ENCODE measurements around the gene SYTL5. TPM values are rescaled to one million over a fixed set of nuclear protein-coding genes. Genes with fewer than 3 reads are reported as not detected.
A peak's percentile ranks its signal among the peaks of the same experiment; 100 is the strongest.
"Not testable (repeated sequence)": the region's sequence is repeated elsewhere in the genome, so short reads cannot be mapped to it uniquely, and the experiment has no call there.

Gene SYTL5
- total RNA-seq, 1 experiment from 2014 or later, result not detected

GRCh38 chrX:37986893-37987292 is 19.5 kb upstream of the SYTL5 start:
- ChIA-PET POLR2A (interaction anchor here (0.6 kb wide), 1 partner anchor 10 kb away, joined by 3 read pairs; no protein-coding TSS in a partner anchor), CTCF (interaction anchor here (1.0 kb wide), 1 partner anchor 177 kb away, joined by 3 read pairs; no protein-coding TSS in a partner anchor)
- TF ChIP-seq, protein P1, sequence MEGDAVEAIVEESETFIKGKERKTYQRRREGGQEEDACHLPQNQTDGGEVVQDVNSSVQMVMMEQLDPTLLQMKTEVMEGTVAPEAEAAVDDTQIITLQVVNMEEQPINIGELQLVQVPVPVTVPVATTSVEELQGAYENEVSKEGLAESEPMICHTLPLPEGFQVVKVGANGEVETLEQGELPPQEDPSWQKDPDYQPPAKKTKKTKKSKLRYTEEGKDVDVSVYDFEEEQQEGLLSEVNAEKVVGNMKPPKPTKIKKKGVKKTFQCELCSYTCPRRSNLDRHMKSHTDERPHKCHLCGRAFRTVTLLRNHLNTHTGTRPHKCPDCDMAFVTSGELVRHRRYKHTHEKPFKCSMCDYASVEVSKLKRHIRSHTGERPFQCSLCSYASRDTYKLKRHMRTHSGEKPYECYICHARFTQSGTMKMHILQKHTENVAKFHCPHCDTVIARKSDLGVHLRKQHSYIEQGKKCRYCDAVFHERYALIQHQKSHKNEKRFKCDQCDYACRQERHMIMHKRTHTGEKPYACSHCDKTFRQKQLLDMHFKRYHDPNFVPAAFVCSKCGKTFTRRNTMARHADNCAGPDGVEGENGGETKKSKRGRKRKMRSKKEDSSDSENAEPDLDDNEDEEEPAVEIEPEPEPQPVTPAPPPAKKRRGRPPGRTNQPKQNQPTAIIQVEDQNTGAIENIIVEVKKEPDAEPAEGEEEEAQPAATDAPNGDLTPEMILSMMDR (IDR thresholded peaks at IDR 0.05; ENCODE audit: unreplicated experiment), result no peak
- Mint-ChIP-seq H3K36me3 (ENCODE audit: insufficient read depth, unreplicated experiment) (no peaks in the 10 kb centered on the region), H3K4me3 (ENCODE audit: unreplicated experiment) (no peak overlapping the region), H3K27ac (ENCODE audit: low read depth, unreplicated experiment) (no peak overlapping the region), H3K4me1 (ENCODE audit: insufficient read depth, unreplicated experiment) (peaks cover 13% of the 10 kb centered on the region), H3K27me3 (ENCODE audit: insufficient read depth, unreplicated experiment) (peaks cover 43% of the 10 kb centered on the region), H3K9me3 (ENCODE audit: unreplicated experiment) (no peaks in the 10 kb centered on the region)
- DNase-seq (ENCODE audit: unreplicated experiment), result peak; percentile 14
- intact Hi-C loops (cut with micrococcal nuclease), result no loop called here
- no TSS peak for BruUV-seq (replicated peaks)

DNA sequence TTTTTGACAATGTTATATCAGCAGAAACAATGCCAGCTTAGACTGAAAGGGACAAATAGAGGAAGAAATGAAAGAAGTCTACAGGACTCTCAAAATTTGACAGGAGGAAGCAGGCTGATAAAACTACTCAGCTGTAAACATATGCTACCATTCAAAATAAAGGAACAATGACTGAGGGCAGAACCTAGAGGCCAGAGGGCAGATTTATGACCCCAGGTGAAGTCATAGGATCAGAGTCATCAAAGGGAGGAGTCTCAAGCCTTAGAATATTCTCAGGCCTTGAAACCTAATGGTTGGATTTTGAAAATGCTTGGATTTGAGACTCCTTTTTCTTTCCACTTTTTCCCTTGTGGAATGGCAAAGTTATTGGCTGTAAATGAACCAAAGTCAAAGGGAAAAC is 17.0 kb upstream of the SYTL5 start:
- POLR2A ChIA-PET, result no interaction called here
- no peak overlapping the region for H3K4me3 Mint-ChIP-seq (ENCODE audit: unreplicated experiment)
- CTCF ChIA-PET, result interaction anchor here (0.7 kb wide), 1 partner anchor 652 kb away, joined by 3 read pairs; no protein-coding TSS in a partner anchor
- H3K9me3 Mint-ChIP-seq (ENCODE audit: unreplicated experiment), result no peaks in the 10 kb centered on the region
- BruUV-seq (replicated peaks), result no TSS peak
- H3K36me3 Mint-ChIP-seq (ENCODE audit: insufficient read depth, unreplicated experiment), result peaks cover 2% of the 10 kb centered on the region
- TF ChIP-seq, protein P1 (IDR thresholded peaks at IDR 0.05; ENCODE audit: unreplicated experiment), result no peak
- no peak for DNase-seq (ENCODE audit: unreplicated experiment)
- H3K27ac Mint-ChIP-seq (ENCODE audit: low read depth, unreplicated experiment), result no peak overlapping the region
- peaks cover 45% of the 10 kb centered on the region for H3K27me3 Mint-ChIP-seq (ENCODE audit: insufficient read depth, unreplicated experiment)
- intact Hi-C loops (cut with micrococcal nuclease), result no loop called here
- H3K4me1 Mint-ChIP-seq (ENCODE audit: insufficient read depth, unreplicated experiment), result peaks cover 16% of the 10 kb centered on the region

- H3K36me3 Mint-ChIP-seq (ENCODE audit: insufficient read depth, unreplicated experiment); POLR2A ChIA-PET; H3K4me3 Mint-ChIP-seq (ENCODE audit: unreplicated experiment); H3K9me3 Mint-ChIP-seq (ENCODE audit: unreplicated experiment); DNase-seq (ENCODE audit: unreplicated experiment); CTCF ChIA-PET; BruUV-seq (replicated peaks); intact Hi-C loops (cut with micrococcal nuclease); H3K27ac Mint-ChIP-seq (ENCODE audit: low read depth, unreplicated experiment): not testable (repeated sequence)
- peaks cover 20% of the 10 kb centered on the region for H3K4me1 Mint-ChIP-seq (ENCODE audit: insufficient read depth, unreplicated experiment)
- peaks cover 43% of the 10 kb centered on the region for H3K27me3 Mint-ChIP-seq (ENCODE audit: insufficient read depth, unreplicated experiment)
Measured at GRCh38 chrX:37991303-37991702, 15.1 kb upstream of the SYTL5 start.

- TF ChIP-seq, protein P1 (IDR thresholded peaks at IDR 0.05; ENCODE audit: unreplicated experiment), result no peak
- no peaks in the 10 kb centered on the region for H3K9me3 Mint-ChIP-seq (ENCODE audit: unreplicated experiment)
- peaks cover 5% of the 10 kb centered on the region for H3K36me3 Mint-ChIP-seq (ENCODE audit: insufficient read depth, unreplicated experiment)
- BruUV-seq (replicated peaks), result no TSS peak
- intact Hi-C loops (cut with micrococcal nuclease), result no loop called here
- ChIA-PET POLR2A (interaction anchor here (0.7 to 1.4 kb wide), 2 partner anchors 14 to 39 kb away, joined by 3 read pairs; partner anchors contain the start of gene SYTL5), CTCF (interaction anchor here (0.6 to 1.2 kb wide), 2 partner anchors 33 to 198 kb away, joined by 3 to 5 read pairs; no protein-coding TSS in a partner anchor)
- H3K4me3 Mint-ChIP-seq (ENCODE audit: unreplicated experiment), result no peak overlapping the region
- H3K4me1 Mint-ChIP-seq (ENCODE audit: insufficient read depth, unreplicated experiment), result peaks cover 15% of the 10 kb centered on the region
- H3K27me3 Mint-ChIP-seq (ENCODE audit: insufficient read depth, unreplicated experiment), result peaks cover 45% of the 10 kb centered on the region
- no peak for DNase-seq (ENCODE audit: unreplicated experiment)
- H3K27ac Mint-ChIP-seq (ENCODE audit: low read depth, unreplicated experiment), result no peak overlapping the region
Measured at GRCh38 chrX:37993176-37993575, 13.2 kb upstream of the SYTL5 start.
